GM10266 (cell line): ENCODE results near the gene SAMD4A.

ENCODE experiments used
- DNase-seq: peaks from one replicate; pipeline ENCODE4 v3.0.0; 2012; ENCODE audit errors: extremely low spot score
- CTCF ChIP-seq: IDR thresholded peaks from 2 replicates; pipeline ENCODE4 v1.5.1; 2012; ENCODE audit warnings: mild to moderate bottlenecking, low read depth; ENCODE audit not compliant: control insufficient read depth, insufficient read depth; ENCODE audit errors: missing control alignments

Gene SAMD4A

GRCh38 chr14:54788701-54789100 is 221.8 kb downstream of the SAMD4A start:
- no peak for DNase-seq
- TF ChIP-seq CTCF: no peak

GRCh38 chr14:54789166-54789565 is 222.2 kb downstream of the SAMD4A start:
- DNase-seq: no peak
- no peak for TF ChIP-seq CTCF

DNA sequence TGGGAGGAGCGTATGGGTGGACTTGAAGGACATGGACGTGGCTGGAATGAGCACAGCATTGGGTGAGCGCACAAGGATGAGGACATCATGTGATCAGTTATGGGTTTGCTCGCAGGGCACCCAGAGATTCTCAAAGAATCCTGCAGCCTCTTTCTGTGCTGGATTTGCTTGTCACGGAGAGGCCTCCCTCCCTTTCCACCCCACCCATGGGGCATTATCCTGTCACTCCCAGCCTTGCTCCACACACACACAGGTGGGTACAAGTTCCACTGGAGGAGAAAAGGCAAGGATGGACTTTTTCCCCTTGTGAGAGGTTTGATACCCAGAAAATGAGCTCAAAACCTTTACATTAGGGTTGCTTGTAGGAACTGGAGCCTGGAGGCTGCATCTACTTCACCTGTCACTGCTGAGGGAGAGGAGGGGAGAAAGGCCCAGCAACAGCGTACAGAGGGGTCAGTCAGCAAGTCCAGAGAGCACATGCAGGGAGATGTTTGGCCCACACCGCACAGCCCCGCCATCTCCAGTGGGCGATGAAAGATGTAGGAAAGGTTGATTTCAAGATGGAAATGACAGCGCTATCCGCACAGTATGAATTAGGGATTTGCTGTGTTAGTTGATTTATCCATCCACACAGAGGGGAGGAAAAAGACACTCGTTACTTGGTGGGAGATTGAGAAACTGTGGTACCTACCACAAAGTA is 223.0 kb downstream of the SAMD4A start:
- no peak for DNase-seq
- TF ChIP-seq CTCF: no peak

DNA sequence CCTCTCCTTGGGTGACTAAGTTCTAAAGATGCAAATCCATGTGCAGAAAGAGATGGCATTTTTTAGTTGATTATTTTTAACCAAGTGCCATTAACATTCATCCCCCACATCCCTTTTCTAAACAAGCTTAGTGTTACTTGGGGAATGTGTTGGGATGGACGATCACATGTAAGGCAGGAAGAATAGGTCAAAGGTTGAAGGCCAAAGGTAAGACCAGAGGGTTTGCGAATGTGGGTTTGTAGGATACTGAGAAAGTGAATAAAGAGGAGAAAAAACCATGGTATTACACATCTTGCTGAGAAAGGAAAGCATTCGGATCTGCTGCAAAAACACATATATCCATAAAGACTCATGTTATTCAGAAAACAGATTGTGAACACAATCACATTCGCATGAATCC is 224.1 kb downstream of the SAMD4A start:
- DNase-seq: no peak
- TF ChIP-seq CTCF: no peak

GRCh38 chr14:54792288-54792687 is 225.4 kb downstream of the SAMD4A start:
- no peak for TF ChIP-seq CTCF
- no peak for DNase-seq

DNA sequence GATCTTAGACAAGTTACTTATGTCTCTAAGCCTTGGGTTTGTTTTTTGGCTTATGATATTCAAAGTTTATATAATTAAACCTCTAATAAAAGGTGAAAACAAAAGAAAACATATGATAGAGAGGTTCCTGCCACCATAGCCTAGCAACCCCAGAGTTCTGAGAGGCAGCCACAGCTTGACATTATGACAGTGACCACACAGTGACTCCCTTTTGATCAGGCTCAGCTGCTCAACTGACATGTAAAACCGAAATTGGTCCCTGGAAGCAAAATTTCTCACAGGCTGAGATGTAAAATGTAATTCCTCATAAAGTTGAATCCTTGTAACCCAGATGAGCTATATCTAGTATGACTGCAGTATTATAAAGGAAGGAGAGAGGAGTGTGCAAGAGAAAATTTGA is 227.2 kb downstream of the SAMD4A start:
- no peak for DNase-seq
- TF ChIP-seq CTCF: no peak

- TF ChIP-seq CTCF: no peak
Observed at GRCh38 chr14:54794796-54795195, 227.9 kb downstream of the SAMD4A start.

More at GRCh38 chr14:54794796-54795195, 227.9 kb downstream of the SAMD4A start:
- no peak for DNase-seq
